Measurements from ENCODE around the gene PTPN11. TPM values are rescaled to one million over a fixed set of nuclear protein-coding genes. Genes with fewer than 3 reads are reported as not detected.

Gene PTPN11
- total and polyA plus RNA-seq, 2 of the 13 experiments (the other 11 are each of a cell fraction or from before 2014, with no cell fraction given) = 30.0 to 63.5 TPM

DNA sequence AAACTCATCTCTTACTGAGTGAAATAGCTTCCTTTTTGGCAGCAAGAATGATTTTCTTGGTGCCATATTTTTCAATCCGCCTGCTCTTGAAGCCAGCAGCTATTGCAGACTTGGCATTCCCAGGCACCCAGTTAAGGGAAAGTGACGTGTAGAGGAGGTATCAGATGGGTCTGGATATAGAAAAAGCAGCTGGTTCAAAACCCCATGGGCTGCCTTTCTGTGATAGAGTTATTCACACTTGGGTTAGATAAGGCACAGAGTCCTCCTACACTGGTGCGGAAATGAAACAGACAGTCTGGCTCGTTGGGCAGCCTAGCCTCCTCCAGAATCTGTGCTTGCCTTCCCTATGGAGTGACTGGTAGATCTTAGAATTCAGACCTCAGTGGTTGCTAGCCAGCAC lies 62.2 kb downstream of the PTPN11 start:
- H2AFZ ChIP-seq (ENCODE audit: low read length) = no peak overlapping the region
- no peak overlapping the region for H3K9ac ChIP-seq (ENCODE audit: insufficient read depth, low read depth, low read length)
- ATAC-seq (no peak), DNase-seq (ENCODE audit: low spot score) (no peak), FAIRE-seq (no peak)
- TF ChIP-seq SALL1 (CRISPR knock-in tag; IDR thresholded peaks at IDR 0.05) (no peak), ZNF251 (CRISPR knock-in tag; IDR thresholded peaks at IDR 0.05) (no peak), POLR2G (IDR thresholded peaks at IDR 0.05; ENCODE audit: low read depth, low read length) (no peak), HNRNPUL1 (IDR thresholded peaks at IDR 0.05; ENCODE audit: low read depth, low read length) (no peak), SP4 (CRISPR knock-in tag; IDR thresholded peaks at IDR 0.05) (no peak), KLF11 (CRISPR knock-in tag; IDR thresholded peaks at IDR 0.05) (no peak), ATM (IDR thresholded peaks at IDR 0.05; ENCODE audit: borderline replicate concordance) (no peak), MED1 (CRISPR knock-in tag; IDR thresholded peaks at IDR 0.05) (no peak), HOXA5 (CRISPR knock-in tag; IDR thresholded peaks at IDR 0.05) (no peak), LCORL (IDR thresholded peaks at IDR 0.05) (no peak), LCORL (CRISPR knock-in tag; IDR thresholded peaks at IDR 0.05) (no peak)
- TF ChIP-seq, protein P1, sequence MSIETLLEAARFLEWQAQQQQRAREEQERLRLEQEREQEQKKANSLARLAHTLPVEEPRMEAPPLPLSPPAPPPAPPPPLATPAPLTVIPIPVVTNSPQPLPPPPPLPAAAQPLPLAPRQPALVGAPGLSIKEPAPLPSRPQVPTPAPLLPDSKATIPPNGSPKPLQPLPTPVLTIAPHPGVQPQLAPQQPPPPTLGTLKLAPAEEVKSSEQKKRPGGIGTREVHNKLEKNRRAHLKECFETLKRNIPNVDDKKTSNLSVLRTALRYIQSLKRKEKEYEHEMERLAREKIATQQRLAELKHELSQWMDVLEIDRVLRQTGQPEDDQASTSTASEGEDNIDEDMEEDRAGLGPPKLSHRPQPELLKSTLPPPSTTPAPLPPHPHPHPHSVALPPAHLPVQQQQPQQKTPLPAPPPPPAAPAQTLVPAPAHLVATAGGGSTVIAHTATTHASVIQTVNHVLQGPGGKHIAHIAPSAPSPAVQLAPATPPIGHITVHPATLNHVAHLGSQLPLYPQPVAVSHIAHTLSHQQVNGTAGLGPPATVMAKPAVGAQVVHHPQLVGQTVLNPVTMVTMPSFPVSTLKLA (IDR thresholded peaks at IDR 0.05) = no peak
- TF ChIP-seq, protein P2, sequence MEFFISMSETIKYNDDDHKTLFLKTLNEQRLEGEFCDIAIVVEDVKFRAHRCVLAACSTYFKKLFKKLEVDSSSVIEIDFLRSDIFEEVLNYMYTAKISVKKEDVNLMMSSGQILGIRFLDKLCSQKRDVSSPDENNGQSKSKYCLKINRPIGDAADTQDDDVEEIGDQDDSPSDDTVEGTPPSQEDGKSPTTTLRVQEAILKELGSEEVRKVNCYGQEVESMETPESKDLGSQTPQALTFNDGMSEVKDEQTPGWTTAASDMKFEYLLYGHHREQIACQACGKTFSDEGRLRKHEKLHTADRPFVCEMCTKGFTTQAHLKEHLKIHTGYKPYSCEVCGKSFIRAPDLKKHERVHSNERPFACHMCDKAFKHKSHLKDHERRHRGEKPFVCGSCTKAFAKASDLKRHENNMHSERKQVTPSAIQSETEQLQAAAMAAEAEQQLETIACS (CRISPR knock-in tag; IDR thresholded peaks at IDR 0.05) = no peak
- no peaks in the 10 kb centered on the region for H3K79me2 ChIP-seq (ENCODE audit: insufficient read depth, low read length)
- H3K36me3 ChIP-seq (replicated peaks in 1 of 2; ENCODE audit: control insufficient read depth in 1 of 2, insufficient read depth in 2 of 2, low read length in 2 of 2) = peaks cover 22 to 86% of the 10 kb centered on the region in 2 experiments
- ChIA-PET CTCF (ENCODE audit: low intra/inter-chr PET ratio, low total read pairs) (no interaction called here), POLR2A (no interaction called here)
- no peak overlapping the region for H3K4me3 ChIP-seq (replicated peaks in 1 of 3; ENCODE audit: insufficient read depth in 1 of 3, low read depth in 2 of 3, low read length in 3 of 3)
- in situ Hi-C loops (cut with HindIII; ENCODE audit: extremely low pct_ligation_motif_present, low pct_unique_long_range_greater_than_20kb) (no loop called here), intact Hi-C loops (cut with micrococcal nuclease; ENCODE audit: unreplicated experiment) (no loop called here)
- no peak overlapping the region for H3K4me2 ChIP-seq (ENCODE audit: low read depth, low read length)
- no TSS peak for BruUV-seq (replicated peaks)
- no peaks in the 10 kb centered on the region for H3K27me3 ChIP-seq (ENCODE audit: control insufficient read depth in 1 of 2, insufficient read depth in 2 of 2, low read length in 2 of 2)
- H3K4me1 ChIP-seq (ENCODE audit: insufficient read depth, low read length) = no peaks in the 10 kb centered on the region
- H3K9me3 ChIP-seq (ENCODE audit: low read length) = no peaks in the 10 kb centered on the region
- no peak overlapping the region for H3K27ac ChIP-seq (ENCODE audit: extremely low read length, insufficient read depth, low read length)
- WGBS (ENCODE audit: low lambda C conversion rate) = 99% methylated on average over 4 of the region's 4 CpGs
- H4K20me1 ChIP-seq (ENCODE audit: insufficient read depth, low read length) = no peaks in the 10 kb centered on the region
